Astrocyte of the hippocampus (primary cell): Measurements from ENCODE around the gene ZFPM1.

ENCODE experiments used
- DNase-seq: peaks from one replicate; pipeline ENCODE4 v3.0.0; 2011; ENCODE audit warnings: low read depth, low spot score

The ZFPM1 gene

DNA sequence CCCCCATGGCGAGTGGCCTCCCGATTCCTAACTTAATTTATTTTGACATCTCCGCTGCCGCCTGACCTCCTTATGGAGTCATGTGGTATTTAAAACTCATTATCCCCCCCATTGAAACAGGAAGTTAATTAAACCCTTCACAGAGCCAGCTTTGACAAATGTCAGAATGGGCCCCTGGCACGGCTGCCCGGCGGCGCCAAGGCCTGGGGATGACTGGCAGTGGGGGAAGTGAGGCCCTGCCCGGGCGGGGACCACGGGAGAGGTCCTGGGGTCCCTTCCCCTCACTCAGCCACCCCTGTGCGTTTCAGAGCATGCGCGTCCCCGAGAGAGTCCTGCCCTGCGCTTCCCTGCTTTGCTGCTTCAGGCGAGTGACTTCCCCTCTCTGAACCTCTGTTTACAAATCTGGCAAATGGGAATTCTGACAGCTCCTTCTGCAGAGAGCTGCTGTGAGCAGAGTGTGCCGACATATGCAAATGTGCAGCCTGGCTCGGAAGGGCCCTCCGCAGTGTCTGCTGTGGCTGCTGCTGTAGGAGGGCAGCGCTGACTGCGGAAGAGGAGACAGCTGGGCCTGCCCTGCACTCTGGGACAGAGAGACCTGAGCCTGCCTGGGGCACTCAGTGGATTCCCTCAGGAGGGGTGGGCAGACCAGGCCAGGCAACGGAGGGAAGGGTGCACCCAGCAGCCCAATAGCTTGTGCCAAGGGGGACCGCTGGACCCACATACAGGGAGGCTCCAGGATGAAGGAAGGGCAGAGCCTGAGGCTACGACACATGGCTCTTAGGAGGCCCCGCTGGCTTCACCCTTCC lies 4.4 kb upstream of the ZFPM1 start:
- DNase-seq = no peak

- no peak for DNase-seq
Observed at GRCh38 chr16:88449267-88449561, 3.9 kb upstream of the ZFPM1 start.

DNA sequence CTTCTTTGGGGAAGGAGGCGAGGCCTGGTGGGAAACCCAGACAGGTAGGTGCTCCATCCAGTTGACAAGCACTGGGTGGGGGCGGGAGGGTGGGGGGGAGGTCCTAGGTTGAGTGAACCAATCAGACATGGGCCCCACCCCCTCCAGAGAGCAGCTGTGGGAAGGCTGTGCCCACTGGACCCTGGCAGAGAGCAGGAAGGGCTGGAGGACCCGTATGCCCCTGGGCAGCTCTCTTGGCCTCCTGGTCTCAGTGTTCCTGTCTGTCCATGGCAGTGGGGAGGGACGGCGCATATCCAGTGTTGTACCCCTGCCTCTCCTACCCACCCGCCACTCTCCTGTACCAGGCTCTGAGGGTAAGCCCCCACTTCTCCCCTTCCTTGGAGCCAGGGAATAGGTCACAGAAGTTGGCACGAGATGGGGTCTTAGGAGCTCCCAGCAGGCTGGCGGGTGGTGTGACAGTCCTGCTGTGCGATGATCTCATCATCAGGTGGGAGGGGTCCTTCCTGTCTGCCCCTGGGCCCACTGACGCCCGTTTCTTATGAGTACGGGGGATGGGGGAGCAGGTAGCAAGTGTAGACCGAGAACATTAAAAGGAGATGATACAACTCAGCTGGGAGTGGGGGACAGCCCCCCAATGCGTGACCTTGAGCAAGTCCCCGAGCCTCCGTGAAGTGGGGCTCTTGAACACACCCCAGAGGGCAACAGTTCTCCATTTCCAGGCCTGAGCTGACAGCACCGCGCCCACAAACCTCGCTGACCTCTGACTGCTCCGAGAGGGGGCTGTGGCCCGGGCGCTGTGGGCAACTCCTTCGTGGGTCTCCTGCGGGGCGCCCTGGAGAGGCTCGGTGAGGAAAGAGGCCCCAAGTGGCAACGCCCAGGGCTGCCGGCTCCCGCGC lies 1.2 kb upstream of the ZFPM1 start:
- DNase-seq = no peak

DNA sequence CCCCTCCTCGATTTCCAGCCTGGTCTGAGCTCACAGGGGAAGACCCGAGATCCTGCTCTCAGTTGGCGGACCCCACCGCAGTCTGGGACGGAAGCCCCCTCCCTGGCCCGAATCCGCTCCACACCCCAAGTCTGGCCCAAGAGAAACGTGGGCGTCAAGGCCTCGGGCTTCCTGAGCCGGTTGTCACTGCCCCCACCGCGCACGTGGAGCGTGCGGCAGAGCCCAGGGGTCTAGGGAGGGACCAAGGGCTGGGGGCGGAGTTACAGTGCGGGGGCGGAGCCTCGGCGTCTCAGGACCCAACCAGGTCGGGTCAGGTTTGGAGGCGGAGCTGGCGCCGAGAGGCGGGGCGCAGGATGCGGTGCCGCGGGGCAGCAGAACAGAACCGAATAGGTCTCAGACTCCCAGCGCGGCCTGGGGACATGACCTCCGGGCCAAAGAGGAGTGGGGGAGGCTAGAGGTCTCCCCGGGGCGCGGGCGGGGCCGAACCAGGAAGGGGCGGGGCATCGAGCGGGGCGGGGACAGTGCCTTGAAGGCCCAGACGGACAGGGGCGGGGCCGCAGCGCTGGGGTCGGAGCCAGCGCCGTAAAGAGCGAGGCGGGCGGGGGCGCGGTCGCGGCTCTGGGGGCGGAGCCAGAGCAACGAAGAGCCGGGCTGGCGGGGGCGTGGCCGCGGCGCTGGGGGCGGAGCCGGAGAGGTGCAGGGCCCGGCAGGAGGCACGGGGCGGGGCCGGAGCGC lies 431 bp upstream of the ZFPM1 start:
- peak; percentile 99 for DNase-seq

DNA sequence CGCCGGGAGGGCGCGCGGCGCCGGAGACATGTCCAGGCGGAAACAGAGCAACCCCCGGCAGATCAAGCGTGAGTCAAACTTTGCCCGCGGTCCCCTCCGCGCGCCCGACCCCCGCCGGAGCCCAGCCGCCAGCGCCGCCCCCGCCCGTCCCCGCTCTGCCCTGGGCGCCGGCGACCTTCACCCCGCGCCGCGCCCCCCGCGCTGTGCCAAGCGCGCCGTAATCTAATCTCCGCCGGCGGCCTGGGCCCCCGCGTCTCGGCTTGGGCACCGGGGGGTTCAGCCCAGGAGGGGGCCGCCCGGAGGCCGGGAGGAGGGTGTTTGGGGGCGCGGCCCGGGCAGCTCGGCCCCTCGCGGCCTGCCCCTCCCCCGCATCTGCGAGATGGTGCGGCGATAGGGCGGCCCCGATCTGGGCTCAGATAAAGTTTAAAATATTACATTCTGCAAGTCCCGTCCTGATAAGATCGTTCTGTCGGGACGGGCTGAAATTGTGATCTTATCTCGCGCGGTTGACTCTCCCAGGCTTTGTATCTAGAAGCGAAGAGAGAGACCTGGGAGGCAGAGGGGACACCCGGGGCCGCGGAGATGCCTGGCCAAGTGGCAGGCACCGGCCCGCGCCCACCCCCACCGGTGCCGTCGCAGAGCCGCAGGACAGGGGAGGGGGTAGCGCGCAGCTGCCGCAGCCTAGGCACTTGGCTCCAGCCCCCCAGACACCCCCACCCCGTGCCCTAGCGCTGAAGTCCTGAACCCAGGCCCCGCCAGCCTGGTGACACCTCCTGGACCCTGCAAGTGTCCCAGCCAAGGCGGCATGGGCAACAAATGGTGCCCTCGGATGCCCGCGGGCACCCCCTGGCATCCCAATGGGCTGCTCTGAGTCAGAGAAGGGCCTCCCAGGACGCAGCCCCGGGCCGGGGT lies 787 bp downstream of the ZFPM1 start:
- DNase-seq = peak; percentile 45

- DNase-seq = peak; percentile 49
Observed at GRCh38 chr16:88454523-88454947, 1.5 kb downstream of the ZFPM1 start.

GRCh38 chr16:88455610-88456355 lies 2.7 kb downstream of the ZFPM1 start:
- DNase-seq = peak; percentile 76

DNA sequence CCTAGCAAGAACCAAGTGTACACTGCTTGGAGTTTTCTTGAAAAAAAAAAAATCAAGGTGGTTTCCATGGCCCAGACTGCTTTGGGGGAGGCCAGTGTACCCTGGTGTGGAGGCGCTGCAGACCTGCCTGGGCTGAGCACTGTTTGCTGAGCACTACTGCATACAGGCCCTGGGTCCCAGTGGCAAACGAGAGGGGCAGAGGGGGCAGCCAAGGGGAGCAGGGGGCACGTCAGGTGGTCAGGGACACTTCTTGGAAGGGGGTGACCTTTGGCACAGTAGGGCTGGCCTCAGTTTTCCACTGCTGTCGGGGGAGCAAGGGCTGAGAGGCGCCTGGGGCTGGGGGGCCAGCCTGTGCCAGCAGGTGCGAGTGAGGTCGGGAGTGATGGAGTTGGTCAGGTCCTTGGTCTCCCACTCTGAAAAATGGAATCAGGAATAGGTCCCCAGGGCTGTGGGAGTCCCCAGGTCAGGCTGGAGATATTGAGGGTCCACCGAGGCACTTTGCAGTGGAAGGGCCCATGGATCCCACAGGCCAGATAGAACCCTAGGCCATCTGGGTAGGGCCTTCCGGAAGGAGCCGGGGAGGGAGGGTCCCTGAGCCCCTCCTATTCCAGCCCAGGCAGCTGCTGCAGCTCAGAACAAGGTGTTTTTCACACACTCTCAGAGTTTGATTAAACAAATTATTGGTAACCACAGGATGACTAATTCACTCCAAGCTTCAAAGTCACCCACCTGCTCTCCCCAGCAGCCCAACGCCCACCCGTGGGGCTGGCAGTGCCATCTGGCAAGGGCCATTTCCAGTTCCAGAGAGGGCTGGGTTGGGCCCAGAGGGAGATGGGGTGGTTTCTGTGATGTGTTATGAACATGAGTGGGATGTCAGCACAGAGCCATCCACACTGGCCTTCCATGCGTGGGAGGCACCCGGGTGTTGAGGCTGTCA lies 3.5 kb downstream of the ZFPM1 start:
- peak; percentile 34 for DNase-seq

DNA sequence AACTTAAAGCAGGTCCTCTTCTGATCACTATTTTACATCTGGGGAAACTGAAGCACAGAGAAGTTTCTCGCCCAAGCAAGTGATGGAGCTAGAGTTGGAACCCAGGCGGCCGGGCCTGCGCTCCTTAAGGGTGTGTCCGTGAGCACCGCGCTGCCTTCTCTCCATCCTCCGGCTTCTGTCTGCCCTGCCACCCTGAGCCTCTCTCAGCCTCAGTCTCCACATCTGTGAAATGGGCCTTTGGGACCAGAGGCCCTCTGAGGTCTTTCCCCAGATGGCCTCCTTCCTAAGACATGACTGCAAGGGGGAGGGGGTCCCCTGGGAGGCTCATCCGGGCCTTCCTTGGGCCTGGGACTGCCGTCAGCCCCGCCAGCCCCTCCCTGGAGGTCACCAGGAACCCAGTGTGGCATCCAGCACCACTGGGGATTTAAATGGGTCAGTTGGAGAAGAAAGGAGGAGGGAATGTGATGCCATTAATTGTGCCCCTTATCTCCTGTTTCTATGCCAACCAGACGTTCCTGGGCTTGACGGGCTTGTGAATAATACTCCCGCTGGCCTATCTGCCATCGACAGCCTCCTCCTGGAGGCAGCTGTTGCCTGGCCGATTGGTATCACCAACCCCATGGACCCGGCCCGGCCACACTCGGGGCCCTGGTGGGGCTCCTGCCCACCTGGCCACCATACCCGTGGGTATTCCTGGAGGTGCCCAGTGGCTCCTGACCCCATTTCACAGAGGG lies 5.1 kb downstream of the ZFPM1 start:
- DNase-seq = no peak

GRCh38 chr16:88458773-88459235 lies 5.7 kb downstream of the ZFPM1 start:
- no peak for DNase-seq

GRCh38 chr16:88459366-88460073 lies 6.4 kb downstream of the ZFPM1 start:
- DNase-seq = no peak

DNA sequence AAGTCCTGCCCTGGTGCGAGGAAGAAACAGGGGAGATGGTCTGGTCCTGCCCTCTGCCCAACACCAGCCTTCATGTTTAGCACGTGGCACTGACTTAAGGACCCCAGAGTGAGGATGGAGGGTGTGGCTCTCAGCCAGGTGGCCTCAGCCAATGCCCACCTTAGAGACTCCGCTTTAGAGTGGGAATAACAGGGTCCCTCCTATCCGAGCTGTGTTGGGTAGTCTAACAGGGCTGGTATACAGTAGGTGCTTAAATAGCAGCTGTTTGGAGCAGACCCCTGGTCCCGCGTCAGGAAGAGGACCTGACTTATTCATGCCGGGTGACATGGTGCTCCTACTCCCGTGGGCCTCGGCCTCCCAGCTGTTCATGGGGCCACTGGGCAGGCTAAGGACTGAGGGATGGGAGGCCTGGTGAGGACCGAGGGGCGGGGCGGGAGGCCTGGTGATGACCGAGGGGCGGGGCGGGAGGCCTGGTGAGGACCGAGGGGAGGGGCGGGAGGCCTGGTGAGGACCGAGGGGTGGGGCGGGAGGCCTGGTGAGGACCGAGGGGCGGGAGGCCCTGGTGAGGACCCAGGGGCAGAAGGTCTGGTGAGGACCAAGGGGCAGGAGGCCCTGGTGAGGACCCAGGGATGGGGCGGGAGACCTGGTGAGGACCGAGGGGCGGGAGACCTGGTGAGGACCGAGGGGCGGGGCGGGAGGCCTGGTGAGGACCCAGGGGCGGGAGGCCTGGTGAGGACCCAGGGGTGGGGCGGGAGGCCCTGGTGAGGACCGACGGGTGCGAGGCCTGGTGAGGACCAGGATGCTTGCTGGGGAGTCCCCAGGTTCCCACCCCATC lies 7.6 kb downstream of the ZFPM1 start:
- no peak for DNase-seq

DNA sequence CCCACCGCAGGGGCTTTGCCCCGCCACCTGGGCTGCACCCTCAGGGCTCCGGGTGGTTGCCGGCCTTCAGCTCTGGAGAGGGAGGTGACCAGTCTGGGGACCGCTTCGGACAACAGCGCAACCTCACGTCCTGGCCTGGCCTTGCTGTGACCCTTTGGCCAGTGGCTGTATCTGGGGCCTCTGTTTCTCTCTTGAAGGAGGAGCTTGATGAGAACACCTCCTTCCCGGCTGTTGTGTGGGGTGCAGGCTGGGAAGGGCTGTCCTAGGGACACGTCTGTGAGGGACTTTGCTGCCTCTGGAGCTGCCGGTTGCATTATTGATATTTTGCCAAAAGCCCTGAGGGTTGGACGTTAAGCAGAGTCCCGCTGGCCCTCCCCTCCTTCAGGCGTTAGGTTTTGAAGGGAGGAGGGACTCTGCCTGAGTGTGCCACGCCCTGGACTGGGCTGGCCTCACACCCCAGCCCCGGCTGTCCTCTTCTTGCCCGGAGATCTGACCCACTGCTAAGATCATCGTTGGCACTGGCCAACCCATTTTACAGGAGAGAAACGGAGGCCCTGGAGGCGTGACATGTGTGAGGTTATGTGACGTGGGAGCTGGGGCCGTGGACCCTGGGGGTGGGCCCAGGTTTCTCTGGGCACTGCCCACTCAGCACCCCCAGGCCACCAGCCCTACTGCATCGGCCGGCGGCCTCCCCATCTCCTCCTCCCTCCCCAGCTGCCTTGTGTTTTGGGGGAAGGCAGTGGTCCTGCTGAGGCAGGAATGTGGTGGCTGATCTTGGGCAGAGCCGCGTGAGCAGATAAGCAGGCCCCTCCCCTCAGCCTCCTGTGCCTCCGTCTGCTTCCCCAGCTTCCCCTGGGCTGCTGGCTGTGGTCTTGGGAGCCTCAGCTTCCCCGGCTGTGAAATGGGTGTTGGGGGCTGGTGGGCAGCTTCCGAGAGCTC lies 8.5 kb downstream of the ZFPM1 start:
- DNase-seq = peak; percentile 51

GRCh38 chr16:88462396-88462795 lies 9.3 kb downstream of the ZFPM1 start:
- no peak for DNase-seq

GRCh38 chr16:88463411-88463810 lies 10.3 kb downstream of the ZFPM1 start:
- no peak for DNase-seq
